ENCODE results near the gene HS1BP3.

DNA sequence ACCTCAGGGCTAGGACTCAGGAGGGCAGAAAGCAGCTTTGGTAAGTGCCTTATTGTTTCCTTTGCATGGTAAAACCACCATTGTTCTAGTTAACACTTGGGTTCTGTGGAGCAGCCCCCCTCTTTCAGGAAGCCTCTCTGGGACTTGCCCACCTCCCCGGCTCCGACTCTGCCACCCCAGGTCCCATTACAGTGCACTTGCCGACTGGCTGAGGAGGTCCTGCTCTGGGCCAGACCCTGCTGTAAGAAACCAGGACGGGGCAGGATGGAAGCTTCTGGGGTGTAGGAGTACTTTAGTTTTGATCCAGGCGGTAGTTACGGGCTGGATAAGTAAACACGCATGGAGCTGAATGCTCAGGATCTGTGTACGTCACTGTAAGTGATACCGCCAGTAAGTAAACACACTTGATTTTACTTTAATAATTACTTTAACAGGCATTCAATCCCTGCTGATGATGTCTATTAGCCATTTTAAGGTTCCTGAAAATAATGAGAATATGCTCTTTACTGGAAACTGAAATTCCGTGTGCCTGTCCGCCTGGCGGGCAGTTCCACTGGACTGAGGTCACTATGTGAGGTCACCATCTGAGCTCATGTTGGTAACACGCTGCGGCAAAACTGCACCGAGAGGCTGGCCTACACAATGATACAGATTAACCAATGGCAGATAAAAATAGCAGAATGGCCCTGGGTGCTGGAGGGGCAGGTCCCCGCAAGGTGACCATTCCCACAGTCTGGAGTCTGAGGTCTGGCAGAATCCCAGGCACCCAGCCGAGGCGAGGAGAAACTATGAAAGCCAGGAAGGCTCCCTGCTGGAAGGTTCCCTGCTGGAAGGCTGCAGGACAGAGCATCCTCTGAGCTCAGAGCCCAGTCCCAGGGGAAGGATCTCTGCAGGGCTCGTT lies 25.2 kb downstream of the HS1BP3 start:
- TF ChIP-seq, protein P1, sequence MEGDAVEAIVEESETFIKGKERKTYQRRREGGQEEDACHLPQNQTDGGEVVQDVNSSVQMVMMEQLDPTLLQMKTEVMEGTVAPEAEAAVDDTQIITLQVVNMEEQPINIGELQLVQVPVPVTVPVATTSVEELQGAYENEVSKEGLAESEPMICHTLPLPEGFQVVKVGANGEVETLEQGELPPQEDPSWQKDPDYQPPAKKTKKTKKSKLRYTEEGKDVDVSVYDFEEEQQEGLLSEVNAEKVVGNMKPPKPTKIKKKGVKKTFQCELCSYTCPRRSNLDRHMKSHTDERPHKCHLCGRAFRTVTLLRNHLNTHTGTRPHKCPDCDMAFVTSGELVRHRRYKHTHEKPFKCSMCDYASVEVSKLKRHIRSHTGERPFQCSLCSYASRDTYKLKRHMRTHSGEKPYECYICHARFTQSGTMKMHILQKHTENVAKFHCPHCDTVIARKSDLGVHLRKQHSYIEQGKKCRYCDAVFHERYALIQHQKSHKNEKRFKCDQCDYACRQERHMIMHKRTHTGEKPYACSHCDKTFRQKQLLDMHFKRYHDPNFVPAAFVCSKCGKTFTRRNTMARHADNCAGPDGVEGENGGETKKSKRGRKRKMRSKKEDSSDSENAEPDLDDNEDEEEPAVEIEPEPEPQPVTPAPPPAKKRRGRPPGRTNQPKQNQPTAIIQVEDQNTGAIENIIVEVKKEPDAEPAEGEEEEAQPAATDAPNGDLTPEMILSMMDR (IDR thresholded peaks at IDR 0.05) = peak in 1 of 3 donors; percentile 23
- TF ChIP-seq POLR2A (IDR thresholded peaks at IDR 0.05) (no peak), POLR2AphosphoS5 (IDR thresholded peaks at IDR 0.05) (no peak)
